Measurements from ENCODE around the gene SCFD2. TPM values are rescaled to one million over a fixed set of nuclear protein-coding genes. Genes with fewer than 3 reads are reported as not detected.

The SCFD2 gene
- total RNA-seq, 1 experiment from 2014 or later = 8.4 TPM

DNA sequence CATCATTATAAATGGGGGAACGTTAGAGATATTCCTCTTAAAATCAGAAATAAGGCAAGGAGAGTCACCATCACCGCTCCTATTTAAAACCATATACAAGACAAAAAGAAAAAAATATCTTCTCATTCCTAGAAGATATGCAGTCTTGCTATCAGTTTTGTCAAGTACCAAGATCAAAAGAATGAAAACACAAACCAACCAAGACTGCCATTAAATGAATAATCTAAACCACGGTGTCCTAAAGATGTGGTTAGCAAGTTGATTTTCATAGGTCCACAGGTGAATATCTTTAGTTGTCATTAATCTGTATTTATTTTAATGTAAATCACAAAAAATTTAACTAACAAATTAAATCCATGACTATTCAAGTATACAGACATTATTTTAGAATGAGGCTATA lies 39.3 kb downstream of the SCFD2 start:
- ChIA-PET POLR2A (ENCODE audit: low non-redundant PET) (no interaction called here), CTCF (no interaction called here)
- intact Hi-C loops (cut with micrococcal nuclease; ENCODE audit: unreplicated experiment) = no loop called here

GRCh38 chr4:53322696-53323095 lies 43.2 kb downstream of the SCFD2 start:
- Histone ChIP-seq H3K9me3 (ENCODE audit: low read depth, low read length, poor library complexity, severe bottlenecking) (no peaks in the 10 kb centered on the region), H3K27ac (ENCODE audit: low read depth, low read length, poor library complexity, severe bottlenecking) (no peak overlapping the region), H3K4me1 (ENCODE audit: insufficient read depth, low read length, poor library complexity, severe bottlenecking) (peaks cover 23% of the 10 kb centered on the region), H3K36me3 (ENCODE audit: insufficient read depth, low read length, poor library complexity, severe bottlenecking) (no peaks in the 10 kb centered on the region), H3K4me3 (ENCODE audit: low read depth, low read length, poor library complexity, severe bottlenecking) (no peak overlapping the region), H3K27me3 (replicated peaks; ENCODE audit: insufficient read depth, low read depth, low read length, poor library complexity) (no peaks in the 10 kb centered on the region)
- TF ChIP-seq EZH2 (IDR thresholded peaks at IDR 0.05; ENCODE audit: borderline replicate concordance, low read depth, low read length, poor library complexity, severe bottlenecking) = no peak
- TF ChIP-seq, protein P1, sequence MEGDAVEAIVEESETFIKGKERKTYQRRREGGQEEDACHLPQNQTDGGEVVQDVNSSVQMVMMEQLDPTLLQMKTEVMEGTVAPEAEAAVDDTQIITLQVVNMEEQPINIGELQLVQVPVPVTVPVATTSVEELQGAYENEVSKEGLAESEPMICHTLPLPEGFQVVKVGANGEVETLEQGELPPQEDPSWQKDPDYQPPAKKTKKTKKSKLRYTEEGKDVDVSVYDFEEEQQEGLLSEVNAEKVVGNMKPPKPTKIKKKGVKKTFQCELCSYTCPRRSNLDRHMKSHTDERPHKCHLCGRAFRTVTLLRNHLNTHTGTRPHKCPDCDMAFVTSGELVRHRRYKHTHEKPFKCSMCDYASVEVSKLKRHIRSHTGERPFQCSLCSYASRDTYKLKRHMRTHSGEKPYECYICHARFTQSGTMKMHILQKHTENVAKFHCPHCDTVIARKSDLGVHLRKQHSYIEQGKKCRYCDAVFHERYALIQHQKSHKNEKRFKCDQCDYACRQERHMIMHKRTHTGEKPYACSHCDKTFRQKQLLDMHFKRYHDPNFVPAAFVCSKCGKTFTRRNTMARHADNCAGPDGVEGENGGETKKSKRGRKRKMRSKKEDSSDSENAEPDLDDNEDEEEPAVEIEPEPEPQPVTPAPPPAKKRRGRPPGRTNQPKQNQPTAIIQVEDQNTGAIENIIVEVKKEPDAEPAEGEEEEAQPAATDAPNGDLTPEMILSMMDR (conservative IDR thresholded peaks at IDR 0.05; ENCODE audit: low read depth, low read length) = no peak
- DNase-seq (ENCODE audit: low spot score) = peak; percentile 41
- POLR2A ChIA-PET (ENCODE audit: low non-redundant PET) = no interaction called here
- intact Hi-C loops (cut with micrococcal nuclease; ENCODE audit: unreplicated experiment) = no loop called here
- BruUV-seq (replicated peaks) = no TSS peak
- CTCF ChIA-PET = no interaction called here

More for the DNA sequence above, 39.3 kb downstream of the SCFD2 start:
- no peaks in the 10 kb centered on the region for H3K9me3 ChIP-seq (ENCODE audit: low read depth, low read length, poor library complexity, severe bottlenecking)
- H3K36me3 ChIP-seq (ENCODE audit: insufficient read depth, low read length, poor library complexity, severe bottlenecking) = no peaks in the 10 kb centered on the region
- DNase-seq (ENCODE audit: low spot score) = no peak
- H3K4me3 ChIP-seq (ENCODE audit: low read depth, low read length, poor library complexity, severe bottlenecking) = no peak overlapping the region
- no peaks in the 10 kb centered on the region for H3K27me3 ChIP-seq (replicated peaks; ENCODE audit: insufficient read depth, low read depth, low read length, poor library complexity)
- no peak overlapping the region for H3K27ac ChIP-seq (ENCODE audit: low read depth, low read length, poor library complexity, severe bottlenecking)
- TF ChIP-seq EZH2 (IDR thresholded peaks at IDR 0.05; ENCODE audit: borderline replicate concordance, low read depth, low read length, poor library complexity, severe bottlenecking) = no peak
- TF ChIP-seq, protein P1 (conservative IDR thresholded peaks at IDR 0.05; ENCODE audit: low read depth, low read length) = no peak
- no TSS peak for BruUV-seq (replicated peaks)
- peaks cover 9% of the 10 kb centered on the region for H3K4me1 ChIP-seq (ENCODE audit: insufficient read depth, low read length, poor library complexity, severe bottlenecking)

DNA sequence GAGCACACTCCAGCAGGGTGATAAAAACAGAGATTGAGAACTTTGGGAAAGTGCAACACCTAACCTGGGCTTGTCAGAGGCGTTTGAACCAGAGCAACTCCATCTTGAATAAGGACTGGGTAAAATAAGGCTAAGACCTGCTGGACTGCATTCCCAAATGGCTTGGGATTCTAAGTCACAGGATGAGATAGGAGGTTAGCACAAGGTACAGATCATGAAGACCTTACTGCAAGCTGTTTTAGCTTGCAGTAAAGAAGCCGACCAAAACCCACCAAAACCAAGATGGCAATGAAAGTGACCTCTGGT lies 43.9 kb downstream of the SCFD2 start:
- POLR2A ChIA-PET (ENCODE audit: low non-redundant PET) = no interaction called here
- no peak for DNase-seq (ENCODE audit: low spot score)
- H3K27me3 ChIP-seq (replicated peaks; ENCODE audit: insufficient read depth, low read depth, low read length, poor library complexity) = no peaks in the 10 kb centered on the region
- no TSS peak for BruUV-seq (replicated peaks)
- H3K4me3 ChIP-seq (ENCODE audit: low read depth, low read length, poor library complexity, severe bottlenecking) = no peak overlapping the region
- H3K27ac ChIP-seq (ENCODE audit: low read depth, low read length, poor library complexity, severe bottlenecking) = peak overlapping the region; percentile 27
- intact Hi-C loops (cut with micrococcal nuclease; ENCODE audit: unreplicated experiment) = no loop called here
- H3K9me3 ChIP-seq (ENCODE audit: low read depth, low read length, poor library complexity, severe bottlenecking) = no peaks in the 10 kb centered on the region
- TF ChIP-seq EZH2 (IDR thresholded peaks at IDR 0.05; ENCODE audit: borderline replicate concordance, low read depth, low read length, poor library complexity, severe bottlenecking) = no peak
- TF ChIP-seq, protein P1 (conservative IDR thresholded peaks at IDR 0.05; ENCODE audit: low read depth, low read length) = no peak
- no peaks in the 10 kb centered on the region for H3K36me3 ChIP-seq (ENCODE audit: insufficient read depth, low read length, poor library complexity, severe bottlenecking)
- peaks cover 23% of the 10 kb centered on the region for H3K4me1 ChIP-seq (ENCODE audit: insufficient read depth, low read length, poor library complexity, severe bottlenecking)
- CTCF ChIA-PET = no interaction called here

All from A673 (cell line).